HG02973 (cell line): ENCODE measurements around the gene SFSWAP.
"Not testable (repeated sequence)": the region's sequence is repeated elsewhere in the genome, so short reads cannot be mapped to it uniquely, and the experiment has no call there.

Source experiments
- ATAC-seq: cut with Tn5 transposase; IDR thresholded peaks from one replicate; pipeline ENCODE4 v1.9.1; 2021; ENCODE audit warnings: moderate library complexity; ENCODE audit not compliant: unreplicated experiment

Gene SFSWAP

GRCh38 chr12:131756441-131756840, 45.6 kb downstream of the SFSWAP start:
- ATAC-seq: no peak

GRCh38 chr12:131757111-131757510, 46.2 kb downstream of the SFSWAP start:
- no peak for ATAC-seq

- ATAC-seq: no peak
These were observed 47.3 kb downstream of the SFSWAP start for GRCh38 chr12:131758016-131758739.

GRCh38 chr12:131759176-131759575, 48.3 kb downstream of the SFSWAP start:
- no peak for ATAC-seq

GRCh38 chr12:131761638-131762037, 50.7 kb downstream of the SFSWAP start:
- no peak for ATAC-seq

- no peak for ATAC-seq
These were observed 53.8 kb downstream of the SFSWAP start for GRCh38 chr12:131764738-131765137.

GRCh38 chr12:131765961-131766360, 55.1 kb downstream of the SFSWAP start:
- no peak for ATAC-seq

GRCh38 chr12:131766382-131767107, 55.7 kb downstream of the SFSWAP start:
- no peak for ATAC-seq

- ATAC-seq: no peak
These were observed 59.2 kb downstream of the SFSWAP start for GRCh38 chr12:131770120-131770519.

- no peak for ATAC-seq
These were observed 61.1 kb downstream of the SFSWAP start for GRCh38 chr12:131771965-131772364.

GRCh38 chr12:131773582-131774221, 62.8 kb downstream of the SFSWAP start:
- peak; percentile 79 for ATAC-seq

GRCh38 chr12:131774576-131775391, 63.9 kb downstream of the SFSWAP start:
- no peak for ATAC-seq

- ATAC-seq: no peak
These were observed 64.7 kb downstream of the SFSWAP start for GRCh38 chr12:131775392-131776236.

GRCh38 chr12:131776237-131776889, 65.5 kb downstream of the SFSWAP start:
- ATAC-seq: peak; percentile 32

GRCh38 chr12:131777269-131777668, 66.4 kb downstream of the SFSWAP start:
- not testable (repeated sequence) for ATAC-seq

GRCh38 chr12:131779027-131779426, 68.1 kb downstream of the SFSWAP start:
- ATAC-seq: no peak

GRCh38 chr12:131782061-131782460, 71.2 kb downstream of the SFSWAP start:
- no peak for ATAC-seq

- ATAC-seq: no peak
These were observed 73.1 kb downstream of the SFSWAP start for GRCh38 chr12:131783915-131784541.
